ENCODE results near the gene NPFF.

DNA sequence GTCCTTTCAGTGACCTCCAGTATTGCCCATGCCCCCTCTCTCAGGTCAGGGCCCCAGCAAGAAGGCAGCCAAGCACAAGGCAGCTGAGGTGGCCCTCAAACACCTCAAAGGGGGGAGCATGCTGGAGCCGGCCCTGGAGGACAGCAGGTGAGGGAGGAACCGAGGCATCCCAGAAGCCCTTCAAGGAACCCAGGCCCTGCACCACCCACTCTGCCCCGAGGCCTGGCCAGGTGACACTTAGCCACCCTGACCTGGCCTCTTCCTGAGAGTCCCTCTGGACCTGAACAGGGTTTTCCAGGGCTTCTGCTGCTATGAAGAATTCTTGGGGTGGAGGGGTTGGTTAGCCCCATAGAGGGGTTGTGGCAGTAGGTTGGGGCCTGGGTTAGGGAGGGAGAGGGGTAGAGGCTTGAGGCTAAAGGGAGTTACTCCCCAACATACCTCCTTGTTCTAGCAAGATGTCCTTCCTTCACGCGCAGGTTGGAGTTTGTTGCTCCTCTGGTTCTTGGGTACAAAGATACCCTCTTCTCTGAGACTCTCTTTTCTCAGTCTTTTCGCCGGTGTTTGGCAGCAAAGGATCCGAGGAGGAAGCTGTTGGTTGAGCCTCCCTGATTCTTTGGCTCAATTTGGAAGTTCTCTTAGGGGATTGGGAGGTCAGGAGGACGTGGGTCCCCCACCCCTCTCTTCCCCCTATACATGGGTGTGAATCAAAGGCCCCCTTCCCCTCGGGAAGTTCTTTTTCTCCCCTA is 4.1 kb downstream of the NPFF start:
- TF ChIP-seq, protein P1, sequence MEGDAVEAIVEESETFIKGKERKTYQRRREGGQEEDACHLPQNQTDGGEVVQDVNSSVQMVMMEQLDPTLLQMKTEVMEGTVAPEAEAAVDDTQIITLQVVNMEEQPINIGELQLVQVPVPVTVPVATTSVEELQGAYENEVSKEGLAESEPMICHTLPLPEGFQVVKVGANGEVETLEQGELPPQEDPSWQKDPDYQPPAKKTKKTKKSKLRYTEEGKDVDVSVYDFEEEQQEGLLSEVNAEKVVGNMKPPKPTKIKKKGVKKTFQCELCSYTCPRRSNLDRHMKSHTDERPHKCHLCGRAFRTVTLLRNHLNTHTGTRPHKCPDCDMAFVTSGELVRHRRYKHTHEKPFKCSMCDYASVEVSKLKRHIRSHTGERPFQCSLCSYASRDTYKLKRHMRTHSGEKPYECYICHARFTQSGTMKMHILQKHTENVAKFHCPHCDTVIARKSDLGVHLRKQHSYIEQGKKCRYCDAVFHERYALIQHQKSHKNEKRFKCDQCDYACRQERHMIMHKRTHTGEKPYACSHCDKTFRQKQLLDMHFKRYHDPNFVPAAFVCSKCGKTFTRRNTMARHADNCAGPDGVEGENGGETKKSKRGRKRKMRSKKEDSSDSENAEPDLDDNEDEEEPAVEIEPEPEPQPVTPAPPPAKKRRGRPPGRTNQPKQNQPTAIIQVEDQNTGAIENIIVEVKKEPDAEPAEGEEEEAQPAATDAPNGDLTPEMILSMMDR (IDR thresholded peaks at IDR 0.05) = no peak
- TF ChIP-seq POLR2A (IDR thresholded peaks at IDR 0.05) = no peak

Data from body of pancreas (tissue), 4 donors.